GM21526 (cell line): ENCODE results near the gene KLHDC2.
"Not testable (repeated sequence)": the region's sequence is repeated elsewhere in the genome, so short reads cannot be mapped to it uniquely, and the experiment has no call there.

ENCODE experiments used
- ATAC-seq: cut with Tn5 transposase; IDR thresholded peaks from one replicate; pipeline ENCODE4 v1.9.1; 2021; ENCODE audit warnings: moderate library complexity; ENCODE audit not compliant: unreplicated experiment, low FRiP score

Gene KLHDC2

DNA sequence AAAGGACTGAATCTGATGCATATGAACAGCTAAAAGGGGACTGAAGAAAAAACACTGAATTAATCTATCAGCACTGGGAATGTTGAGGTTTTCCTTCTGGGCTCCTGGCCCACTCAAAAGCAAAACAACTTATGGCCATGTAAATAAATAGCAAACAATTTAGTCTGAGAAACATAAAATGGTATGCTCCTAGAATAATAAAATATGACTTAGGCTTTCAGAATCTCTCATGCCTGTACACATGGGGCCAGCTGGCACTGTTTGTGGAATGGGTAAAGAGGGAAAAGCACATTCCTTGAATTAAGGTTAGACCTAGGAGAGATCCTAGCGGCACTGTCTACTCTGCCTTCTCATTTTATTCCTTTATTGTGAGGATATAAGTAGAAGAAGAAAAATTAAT, 6.2 kb downstream of the KLHDC2 start:
- no peak for ATAC-seq

DNA sequence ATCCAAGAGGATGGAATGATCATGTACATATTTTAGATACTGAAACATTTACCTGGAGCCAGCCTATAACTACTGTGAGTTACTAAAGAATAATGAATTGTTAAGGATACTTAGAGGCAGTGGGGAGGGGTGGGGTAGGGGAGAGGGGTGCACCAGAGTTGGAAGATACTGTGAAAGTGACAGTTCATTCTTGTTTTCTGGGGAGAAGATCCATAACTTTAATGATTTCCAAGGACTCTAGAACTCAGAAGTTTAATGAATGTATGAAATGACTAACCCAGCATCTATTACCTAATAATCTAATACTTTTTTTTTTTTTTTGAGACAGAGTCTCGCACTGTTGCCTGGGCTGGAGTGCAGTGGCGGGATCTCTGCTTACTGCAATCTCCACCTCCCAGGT, 10.5 kb downstream of the KLHDC2 start:
- ATAC-seq: no peak

DNA sequence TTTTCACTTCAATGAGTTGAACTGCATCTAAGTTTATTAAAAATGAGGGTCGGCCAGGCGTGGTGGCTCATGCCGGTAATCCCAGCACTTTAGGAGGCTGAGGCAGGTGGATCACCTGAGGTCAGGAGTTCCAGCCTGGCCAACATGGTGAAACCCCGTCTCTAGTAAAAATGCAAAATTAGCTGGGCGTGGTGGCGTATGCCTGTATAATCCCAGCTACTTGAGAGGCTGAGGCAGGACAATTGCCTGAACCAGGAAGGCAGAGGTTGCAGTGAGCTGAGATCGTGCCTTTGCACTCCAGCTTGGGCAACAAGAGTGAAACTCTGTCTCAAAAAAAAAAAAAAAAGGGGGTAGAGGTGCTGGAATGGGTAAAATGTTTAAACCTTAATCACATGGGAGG, 13.1 kb downstream of the KLHDC2 start:
- ATAC-seq: not testable (repeated sequence)

DNA sequence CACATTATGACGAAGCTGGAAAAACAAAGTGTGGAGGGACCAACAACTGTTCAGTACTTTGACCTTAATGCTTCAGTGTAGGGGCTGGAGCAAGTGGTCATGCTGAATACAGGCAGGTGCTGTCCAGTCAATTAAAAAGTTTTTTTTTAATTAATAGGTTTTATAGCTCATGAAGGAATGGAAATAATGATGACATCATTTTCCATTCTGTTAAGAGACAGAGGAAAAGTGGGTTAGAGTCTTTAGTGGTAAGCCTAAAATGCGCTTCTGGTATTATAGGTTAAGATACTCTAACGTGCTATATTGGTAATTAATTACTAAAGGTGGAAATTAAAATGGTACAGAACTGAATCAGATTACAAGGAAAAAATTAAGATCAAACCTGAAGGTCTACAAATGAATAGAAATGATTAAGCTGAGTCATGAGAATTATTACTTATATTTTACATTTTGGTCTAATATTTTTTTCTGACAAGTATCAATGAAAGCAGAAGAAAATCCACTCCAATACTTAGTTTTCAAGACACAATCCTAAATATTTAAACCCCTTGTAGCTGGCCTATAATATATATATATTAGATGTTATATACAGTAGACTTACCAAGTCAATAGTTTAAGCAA, 15.6 kb downstream of the KLHDC2 start:
- ATAC-seq: no peak

DNA sequence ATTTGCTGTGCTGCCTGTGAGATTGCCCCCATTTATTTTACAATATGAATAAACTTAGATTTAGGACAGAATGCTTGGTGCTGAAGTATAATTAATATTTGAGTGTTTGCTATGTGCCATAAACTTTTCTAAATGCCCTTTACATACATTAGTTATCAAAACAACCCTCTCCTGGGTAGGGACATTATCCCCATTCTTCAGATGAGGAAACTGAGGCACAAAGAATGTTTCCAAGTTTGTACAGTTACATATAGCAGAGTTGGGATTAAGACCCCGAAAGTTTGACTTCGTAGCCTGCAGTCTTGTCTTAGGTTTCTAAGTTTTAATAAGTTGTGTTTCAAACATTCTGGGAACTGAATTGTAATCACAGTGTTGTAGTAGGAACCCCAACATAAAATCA, 18.4 kb downstream of the KLHDC2 start:
- ATAC-seq: no peak

GRCh38 chr14:49792618-49793017, 24.7 kb downstream of the KLHDC2 start:
- ATAC-seq: no peak

DNA sequence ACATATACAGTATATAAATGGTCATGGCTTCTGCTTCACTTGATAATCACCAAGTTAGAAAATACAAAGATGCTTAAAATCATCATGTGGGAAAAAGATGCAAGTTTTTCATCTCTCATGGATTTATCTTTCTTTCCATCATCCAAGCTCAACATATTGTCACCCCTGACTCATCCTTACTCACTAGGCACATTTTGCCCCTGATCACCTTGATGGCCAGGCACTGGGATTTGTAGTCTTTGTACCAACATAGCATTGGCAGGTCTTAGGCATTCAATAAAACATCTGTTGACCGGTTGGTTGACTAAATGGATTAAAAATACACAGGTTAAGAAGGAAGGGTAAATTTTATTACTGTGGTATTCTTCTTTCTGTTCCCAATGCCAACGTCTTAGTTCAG, 28.1 kb downstream of the KLHDC2 start:
- ATAC-seq: no peak

DNA sequence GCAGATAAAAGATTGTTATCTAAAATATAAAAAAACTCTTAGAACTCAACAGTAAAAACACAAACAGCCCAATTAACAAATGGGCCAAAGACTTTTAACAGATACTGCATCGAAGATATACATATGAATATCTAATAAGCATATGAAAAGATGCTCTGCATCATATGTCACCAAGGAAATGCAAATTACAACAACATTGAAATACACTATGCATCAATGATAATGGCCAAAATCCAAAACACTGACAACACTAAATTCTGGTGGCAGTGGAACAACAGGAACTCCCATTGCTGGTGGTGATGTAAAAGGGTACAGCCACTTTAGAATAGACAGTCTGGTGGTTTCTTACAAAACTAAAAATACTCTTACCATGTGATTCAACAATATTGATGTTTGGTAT, 40.8 kb downstream of the KLHDC2 start:
- no peak for ATAC-seq

DNA sequence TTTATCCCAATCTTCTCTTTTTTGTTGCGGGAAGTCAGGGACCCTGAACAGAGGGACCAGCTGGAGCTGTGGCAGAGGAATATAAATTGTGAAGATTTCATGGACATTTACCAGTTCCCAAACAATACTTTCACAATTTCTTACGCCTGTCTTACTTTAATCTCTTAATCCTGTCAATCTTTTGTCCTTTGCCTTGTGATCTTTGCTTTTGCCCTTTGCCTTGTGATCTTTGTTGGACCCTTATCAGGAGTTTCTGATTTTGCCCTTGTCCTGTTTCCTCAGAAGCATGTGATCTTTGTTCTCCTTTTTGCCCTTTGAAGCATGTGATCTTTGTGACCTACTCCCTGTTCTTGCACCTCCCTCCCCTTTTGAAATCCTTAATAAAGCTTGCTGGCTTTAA, 48.2 kb downstream of the KLHDC2 start:
- ATAC-seq: not testable (repeated sequence)

GRCh38 chr14:49816844-49817243, 48.9 kb downstream of the KLHDC2 start:
- no peak for ATAC-seq

- no peak for ATAC-seq
These were observed 52.2 kb downstream of the KLHDC2 start for GRCh38 chr14:49820176-49820575.

DNA sequence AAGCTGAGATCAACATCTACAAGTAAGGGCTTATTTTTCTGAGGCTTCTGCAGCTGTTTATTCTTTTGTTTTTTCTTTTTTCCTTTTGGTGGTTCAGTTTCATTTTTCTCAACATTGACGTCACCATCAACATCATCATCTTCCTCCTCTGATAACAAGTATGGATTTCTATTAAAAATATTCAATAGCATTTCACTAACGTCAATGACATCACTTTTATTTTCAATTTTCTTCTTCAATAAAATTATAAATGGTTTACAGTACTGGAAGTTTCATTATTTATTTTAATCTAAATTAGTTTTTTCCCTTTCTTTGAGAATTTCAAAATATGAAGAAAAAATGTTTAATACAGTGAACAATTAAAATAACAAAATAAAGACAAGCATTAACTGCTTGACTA, 60.7 kb downstream of the KLHDC2 start:
- no peak for ATAC-seq
